Measurements from ENCODE around the gene DUSP28.

Gene DUSP28

DNA sequence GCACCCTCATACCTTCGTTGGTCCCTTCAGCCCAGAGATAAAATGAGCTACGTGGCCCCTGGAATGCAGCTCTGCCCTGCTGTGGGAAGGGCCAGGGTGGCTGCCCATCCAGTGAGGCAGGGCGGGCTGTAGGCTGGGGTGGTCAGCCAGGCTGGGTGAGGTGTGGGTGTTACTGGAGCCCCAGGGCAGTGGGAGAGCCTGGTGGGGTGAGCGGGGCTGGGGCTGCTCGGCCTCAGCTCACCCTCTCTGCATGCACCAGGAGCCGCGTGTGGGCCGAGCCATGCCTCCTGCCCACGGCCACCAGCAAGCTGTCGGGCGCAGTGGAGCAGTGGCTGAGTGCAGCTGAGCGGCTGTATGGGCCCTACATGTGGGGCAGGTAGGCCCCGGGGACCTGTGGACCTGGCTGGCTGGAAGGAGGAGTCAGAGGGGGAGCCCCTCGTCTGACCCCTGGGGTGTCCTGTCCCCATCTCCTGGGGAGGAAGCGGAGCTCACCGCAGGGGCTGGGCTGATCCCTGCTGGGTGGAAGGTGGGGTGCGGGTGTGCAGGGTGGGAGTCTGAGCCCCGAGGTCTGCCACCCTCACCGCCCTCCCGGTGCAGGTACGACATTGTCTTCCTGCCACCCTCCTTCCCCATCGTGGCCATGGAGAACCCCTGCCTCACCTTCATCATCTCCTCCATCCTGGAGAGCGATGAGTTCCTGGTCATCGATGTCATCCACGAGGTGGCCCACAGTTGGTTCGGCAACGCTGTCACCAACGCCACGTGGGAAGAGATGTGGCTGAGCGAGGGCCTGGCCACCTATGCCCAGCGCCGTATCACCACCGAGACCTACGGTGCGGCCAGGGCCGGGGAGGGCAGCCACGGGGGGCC, 13.6 kb downstream of the DUSP28 start:
- no peak overlapping the region for H3K4me2 ChIP-seq (ENCODE audit: low read length)
- no peak overlapping the region for H3K27ac ChIP-seq (ENCODE audit: low read depth, low read length, poor library complexity, severe bottlenecking)
- H3K4me3 ChIP-seq (ENCODE audit: low read depth, low read length, poor library complexity, severe bottlenecking) = no peak overlapping the region
- no peak overlapping the region for H3K9ac ChIP-seq (ENCODE audit: low read length)
- no peaks in the 10 kb centered on the region for H3K9me2 ChIP-seq (ENCODE audit: low read depth, low read length)
- H3K27me3 ChIP-seq (ENCODE audit: insufficient read depth, low read length) = no peaks in the 10 kb centered on the region
- no peaks in the 10 kb centered on the region for H3F3A ChIP-seq (ENCODE audit: insufficient read depth, low read length)
- no peaks in the 10 kb centered on the region for H4K20me1 ChIP-seq (ENCODE audit: insufficient read depth, low read length)
- H3K79me2 ChIP-seq (ENCODE audit: insufficient read depth, low read length) = no peaks in the 10 kb centered on the region
- H3K4me1 ChIP-seq (ENCODE audit: insufficient read depth, low read length, severe bottlenecking) = peaks cover 19% of the 10 kb centered on the region
- H3K9me3 ChIP-seq (ENCODE audit: low read length) = no peaks in the 10 kb centered on the region
- TF ChIP-seq EZH2 (IDR thresholded peaks at IDR 0.05; ENCODE audit: borderline replicate concordance, low read length) = no peak
- TF ChIP-seq, protein P1, sequence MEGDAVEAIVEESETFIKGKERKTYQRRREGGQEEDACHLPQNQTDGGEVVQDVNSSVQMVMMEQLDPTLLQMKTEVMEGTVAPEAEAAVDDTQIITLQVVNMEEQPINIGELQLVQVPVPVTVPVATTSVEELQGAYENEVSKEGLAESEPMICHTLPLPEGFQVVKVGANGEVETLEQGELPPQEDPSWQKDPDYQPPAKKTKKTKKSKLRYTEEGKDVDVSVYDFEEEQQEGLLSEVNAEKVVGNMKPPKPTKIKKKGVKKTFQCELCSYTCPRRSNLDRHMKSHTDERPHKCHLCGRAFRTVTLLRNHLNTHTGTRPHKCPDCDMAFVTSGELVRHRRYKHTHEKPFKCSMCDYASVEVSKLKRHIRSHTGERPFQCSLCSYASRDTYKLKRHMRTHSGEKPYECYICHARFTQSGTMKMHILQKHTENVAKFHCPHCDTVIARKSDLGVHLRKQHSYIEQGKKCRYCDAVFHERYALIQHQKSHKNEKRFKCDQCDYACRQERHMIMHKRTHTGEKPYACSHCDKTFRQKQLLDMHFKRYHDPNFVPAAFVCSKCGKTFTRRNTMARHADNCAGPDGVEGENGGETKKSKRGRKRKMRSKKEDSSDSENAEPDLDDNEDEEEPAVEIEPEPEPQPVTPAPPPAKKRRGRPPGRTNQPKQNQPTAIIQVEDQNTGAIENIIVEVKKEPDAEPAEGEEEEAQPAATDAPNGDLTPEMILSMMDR (IDR thresholded peaks at IDR 0.05; ENCODE audit: low read length) = no peak
- H3K36me3 ChIP-seq (ENCODE audit: insufficient read depth, low read length) = peaks cover 36% of the 10 kb centered on the region
- H2AFZ ChIP-seq (ENCODE audit: low read length) = no peak overlapping the region

DNA sequence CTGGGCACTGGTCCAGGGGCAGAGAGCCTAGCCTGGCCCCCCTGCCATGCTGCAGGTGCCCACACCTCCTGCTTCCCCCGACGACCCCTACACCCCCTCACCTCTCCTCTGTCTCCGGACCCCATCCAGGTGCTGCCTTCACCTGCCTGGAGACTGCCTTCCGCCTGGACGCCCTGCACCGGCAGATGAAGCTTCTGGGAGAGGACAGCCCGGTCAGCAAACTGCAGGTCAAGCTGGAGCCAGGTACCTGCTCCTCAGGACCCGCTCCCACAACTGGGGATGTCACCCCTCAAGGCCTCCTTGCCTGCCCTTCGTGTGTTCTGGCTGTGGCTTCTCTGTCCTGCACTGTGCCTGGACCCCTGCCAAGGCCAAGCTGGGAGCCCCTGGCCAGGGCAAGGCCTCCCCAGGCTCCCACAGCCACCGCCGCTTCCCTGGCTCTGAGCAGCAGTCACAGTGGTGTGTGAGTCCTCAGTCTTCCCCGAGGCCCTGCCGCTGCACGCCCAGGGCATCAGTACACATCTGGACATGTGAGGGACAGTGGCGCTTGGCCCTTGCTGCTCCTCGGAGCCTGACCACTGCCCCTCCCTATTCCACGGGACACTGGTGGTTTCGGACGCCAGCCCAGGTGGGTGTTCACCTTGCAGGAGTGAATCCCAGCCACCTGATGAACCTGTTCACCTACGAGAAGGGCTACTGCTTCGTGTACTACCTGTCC, 14.4 kb downstream of the DUSP28 start:
- Histone ChIP-seq H3K36me3 (ENCODE audit: insufficient read depth, low read length) (peaks cover 40% of the 10 kb centered on the region), H2AFZ (ENCODE audit: low read length) (no peak overlapping the region), H3F3A (ENCODE audit: insufficient read depth, low read length) (no peaks in the 10 kb centered on the region), H4K20me1 (ENCODE audit: insufficient read depth, low read length) (no peaks in the 10 kb centered on the region), H3K4me1 (ENCODE audit: insufficient read depth, low read length, severe bottlenecking) (peaks cover 22% of the 10 kb centered on the region), H3K4me3 (ENCODE audit: low read depth, low read length, poor library complexity, severe bottlenecking) (no peak overlapping the region), H3K9me2 (ENCODE audit: low read depth, low read length) (no peaks in the 10 kb centered on the region), H3K9ac (ENCODE audit: low read length) (no peak overlapping the region), H3K4me2 (ENCODE audit: low read length) (no peak overlapping the region), H3K79me2 (ENCODE audit: insufficient read depth, low read length) (no peaks in the 10 kb centered on the region), H3K9me3 (ENCODE audit: low read length) (no peaks in the 10 kb centered on the region), H3K27ac (ENCODE audit: low read depth, low read length, poor library complexity, severe bottlenecking) (no peak overlapping the region), H3K27me3 (ENCODE audit: insufficient read depth, low read length) (no peaks in the 10 kb centered on the region)
- TF ChIP-seq EZH2 (IDR thresholded peaks at IDR 0.05; ENCODE audit: borderline replicate concordance, low read length) = no peak
- TF ChIP-seq, protein P1 (IDR thresholded peaks at IDR 0.05; ENCODE audit: low read length) = no peak

DNA sequence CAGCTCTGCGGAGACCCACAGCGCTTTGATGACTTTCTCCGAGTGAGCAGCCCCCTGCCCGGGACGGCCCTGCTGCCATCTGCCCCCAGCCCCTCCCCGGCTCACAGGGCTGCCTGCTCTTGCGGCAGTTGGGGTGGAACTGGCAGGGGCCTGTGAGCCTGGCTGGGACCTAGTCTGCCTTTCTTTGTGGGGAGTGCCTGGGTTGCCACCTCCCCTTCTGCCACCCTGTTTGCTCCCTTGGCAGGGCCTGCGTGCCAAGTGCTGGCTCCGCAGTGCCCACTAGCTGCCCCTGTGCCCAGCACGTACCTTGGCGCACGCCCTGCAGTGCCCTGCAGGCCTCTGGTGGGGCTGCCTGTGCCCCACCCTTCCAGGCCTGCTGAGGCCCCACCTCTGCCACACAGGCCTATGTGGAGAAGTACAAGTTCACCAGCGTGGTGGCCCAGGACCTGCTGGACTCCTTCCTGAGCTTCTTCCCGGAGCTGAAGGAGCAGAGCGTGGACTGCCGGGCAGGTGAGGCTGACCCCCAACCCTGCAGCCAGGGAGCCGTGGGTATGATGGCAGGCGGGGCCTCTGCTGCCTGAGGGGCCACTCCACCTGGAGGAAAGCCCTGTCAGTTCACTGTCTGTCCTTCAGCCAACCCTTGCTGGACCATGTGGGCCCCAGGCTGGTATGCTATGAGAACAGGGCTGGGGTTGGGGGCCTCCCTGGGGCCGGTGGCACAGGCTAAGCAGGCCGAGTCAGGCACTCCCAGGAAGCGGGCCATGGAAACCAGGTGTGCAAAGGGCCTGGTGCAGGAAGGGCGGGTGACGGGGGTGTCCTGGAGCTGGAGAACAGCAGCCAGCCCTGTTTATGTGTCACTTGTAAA, 15.2 kb downstream of the DUSP28 start:
- Histone ChIP-seq H3K9me3 (ENCODE audit: low read length) (no peaks in the 10 kb centered on the region), H4K20me1 (ENCODE audit: insufficient read depth, low read length) (no peaks in the 10 kb centered on the region)

More for the DNA sequence above, 15.2 kb downstream of the DUSP28 start:
- Histone ChIP-seq H3K9me2 (ENCODE audit: low read depth, low read length) (no peaks in the 10 kb centered on the region), H3K9ac (ENCODE audit: low read length) (no peak overlapping the region), H3K4me3 (ENCODE audit: low read depth, low read length, poor library complexity, severe bottlenecking) (no peak overlapping the region), H2AFZ (ENCODE audit: low read length) (no peak overlapping the region), H3K27ac (ENCODE audit: low read depth, low read length, poor library complexity, severe bottlenecking) (no peak overlapping the region), H3K79me2 (ENCODE audit: insufficient read depth, low read length) (no peaks in the 10 kb centered on the region), H3K4me1 (ENCODE audit: insufficient read depth, low read length, severe bottlenecking) (peaks cover 22% of the 10 kb centered on the region), H3K4me2 (ENCODE audit: low read length) (no peak overlapping the region), H3K36me3 (ENCODE audit: insufficient read depth, low read length) (peaks cover 40% of the 10 kb centered on the region), H3F3A (ENCODE audit: insufficient read depth, low read length) (no peaks in the 10 kb centered on the region), H3K27me3 (ENCODE audit: insufficient read depth, low read length) (no peaks in the 10 kb centered on the region)
- TF ChIP-seq EZH2 (IDR thresholded peaks at IDR 0.05; ENCODE audit: borderline replicate concordance, low read length) = no peak
- TF ChIP-seq, protein P1 (IDR thresholded peaks at IDR 0.05; ENCODE audit: low read length) = no peak

Measured in OCI-LY1 (cell line).